SU-DHL-6 (cell line): ENCODE data around the gene CNTN4.

Experiments used
- H2AFZ ChIP-seq: fragments of 200-600 bp; sonication (generic); 2 replicates; pipeline ENCODE4 v1.6.1; 2014; ENCODE audit warnings: low read depth, mild to moderate bottlenecking, moderate library complexity, mixed read lengths, antibody characterized with exemption, low read length; ENCODE audit not compliant: severe bottlenecking
- H3F3A ChIP-seq: fragments of 200-600 bp; shearing (Covaris generic); 2 replicates; pipeline ENCODE4 v1.6.0; 2016; ENCODE audit warnings: antibody characterized with exemption, mild to moderate bottlenecking; ENCODE audit not compliant: insufficient read depth
- H3K27ac ChIP-seq: fragments of 200-600 bp; sonication (generic); 2 replicates; pipeline ENCODE4 v1.5.1; 2016; ENCODE audit warnings: low read depth, mild to moderate bottlenecking, low read length, moderate library complexity, mixed read lengths
- H3K27me3 ChIP-seq: fragments of 200-600 bp; sonication (generic), shearing (Covaris generic); 2 replicates; pipeline ENCODE4 v1.6.0; 2014; ENCODE audit warnings: mild to moderate bottlenecking, low read length
- H3K36me3 ChIP-seq: fragments of 200-600 bp; sonication (generic); 2 replicates; pipeline ENCODE4 v1.6.1; 2014; ENCODE audit warnings: mild to moderate bottlenecking, low read length, mixed read lengths
- H3K4me2 ChIP-seq: fragments of 300-600, 200-600 bp; shearing (Covaris generic), sonication (generic); 2 replicates; pipeline ENCODE4 v1.6.0; 2014; ENCODE audit warnings: low read length, low read depth, mild to moderate bottlenecking; ENCODE audit not compliant: poor library complexity, severe bottlenecking
- H3K4me3 ChIP-seq: fragments of 200-600 bp; sonication (generic); 2 replicates; pipeline ENCODE4 v1.5.1; 2014; ENCODE audit warnings: antibody characterized with exemption, low read length, mild to moderate bottlenecking, mixed read lengths; ENCODE audit not compliant: insufficient read depth, poor library complexity, severe bottlenecking
- H3K79me2 ChIP-seq: fragments of 200-600 bp; sonication (generic); 2 replicates; pipeline ENCODE4 v1.6.1; 2014; ENCODE audit warnings: mild to moderate bottlenecking, low read length, moderate library complexity; ENCODE audit not compliant: insufficient read depth
- H3K9ac ChIP-seq: fragments of 200-600 bp; sonication (generic); 2 replicates; pipeline ENCODE4 v1.7.0; 2014; ENCODE audit warnings: mild to moderate bottlenecking, low read length
- H3K9me2 ChIP-seq: fragments of 200-600 bp; sonication (generic); replicated peaks from 2 replicates; pipeline ENCODE4 v1.6.1; 2014; ENCODE audit warnings: low read length; ENCODE audit not compliant: insufficient read depth
- H3K9me3 ChIP-seq: fragments of 200-600 bp; sonication (generic); 2 replicates; pipeline ENCODE4 v1.6.1; 2014; ENCODE audit warnings: low read length, mixed read lengths; ENCODE audit not compliant: insufficient read depth
- H4K20me1 ChIP-seq: fragments of 200-600 bp; sonication (generic); 2 replicates; pipeline ENCODE4 v1.6.1; 2014; ENCODE audit warnings: low read depth, mild to moderate bottlenecking, antibody characterized with exemption, low read length, moderate library complexity, mixed read lengths
- CTCF ChIP-seq: fragments of 200-600 bp; sonication (generic); IDR thresholded peaks from one replicate; pipeline ENCODE4 v1.5.1; 2017; ENCODE audit warnings: antibody characterized with exemption, mild to moderate bottlenecking, low read length, moderate library complexity; ENCODE audit not compliant: insufficient read depth, poor library complexity, severe bottlenecking
- EZH2phosphoT487 ChIP-seq: fragments of 200-600 bp; sonication (generic), shearing (Covaris generic); conservative IDR thresholded peaks from 2 replicates; pipeline ENCODE4 v1.6.1; 2018; ENCODE audit warnings: mild to moderate bottlenecking, antibody characterized with exemption, low read length, moderate library complexity, mixed read lengths

CNTN4 gene

GRCh38 chr3:2652386-2652785, 553.7 kb downstream of the CNTN4 start:
- 0 out of 2 replicates have a peak, but pooled peaks cover 3% of the 10 kb centered on the region for H3K27me3 ChIP-seq
- TF ChIP-seq CTCF (no peak), EZH2phosphoT487 (no peak)
- no peaks in the 10 kb centered on the region for H4K20me1 ChIP-seq
- no peak overlapping the region for H3K4me3 ChIP-seq
- H3K27ac ChIP-seq, result no peak overlapping the region
- no peak overlapping the region for H3K4me2 ChIP-seq
- H3K9ac ChIP-seq, result no peak overlapping the region
- H3K36me3 ChIP-seq, result no peaks in the 10 kb centered on the region
- no peaks in the 10 kb centered on the region for H3F3A ChIP-seq
- no peaks in the 10 kb centered on the region for H3K9me2 ChIP-seq
- no peak overlapping the region for H2AFZ ChIP-seq
- H3K79me2 ChIP-seq, result no peaks in the 10 kb centered on the region
- H3K9me3 ChIP-seq, result no peaks in the 10 kb centered on the region

GRCh38 chr3:2653706-2654105, 555.0 kb downstream of the CNTN4 start:
- Histone ChIP-seq H3K27me3 (0 out of 2 replicates have a peak, but pooled peaks cover 3% of the 10 kb centered on the region), H3K9me2 (no peaks in the 10 kb centered on the region), H2AFZ (no peak overlapping the region), H3K36me3 (no peaks in the 10 kb centered on the region), H4K20me1 (no peaks in the 10 kb centered on the region), H3F3A (no peaks in the 10 kb centered on the region), H3K9me3 (no peaks in the 10 kb centered on the region), H3K4me3 (no peak overlapping the region), H3K27ac (no peak overlapping the region), H3K79me2 (no peaks in the 10 kb centered on the region), H3K4me2 (no peak overlapping the region), H3K9ac (no peak overlapping the region)
- no peak for TF ChIP-seq EZH2phosphoT487
- TF ChIP-seq CTCF, result no peak

- H3K4me3 ChIP-seq, result no peak overlapping the region
- H3K4me2 ChIP-seq, result no peak overlapping the region
- no peaks in the 10 kb centered on the region for H3K36me3 ChIP-seq
- H2AFZ ChIP-seq, result no peak overlapping the region
- H3K9me2 ChIP-seq, result no peaks in the 10 kb centered on the region
- no peak for TF ChIP-seq EZH2phosphoT487
- TF ChIP-seq CTCF, result no peak
- 0 out of 2 replicates have a peak, but pooled peaks cover 3% of the 10 kb centered on the region for H3K27me3 ChIP-seq
- H4K20me1 ChIP-seq, result no peaks in the 10 kb centered on the region
- H3K79me2 ChIP-seq, result no peaks in the 10 kb centered on the region
- H3K27ac ChIP-seq, result no peak overlapping the region
- no peak overlapping the region for H3K9ac ChIP-seq
- no peaks in the 10 kb centered on the region for H3K9me3 ChIP-seq
- no peaks in the 10 kb centered on the region for H3F3A ChIP-seq
These were observed 556.6 kb downstream of the CNTN4 start for GRCh38 chr3:2655229-2655701.
